GM19328 (cell line): ENCODE measurements around the gene RGN.
"Not testable (repeated sequence)": the region's sequence is repeated elsewhere in the genome, so short reads cannot be mapped to it uniquely, and the experiment has no call there.

Source experiments
- ATAC-seq: cut with Tn5 transposase; IDR thresholded peaks from one replicate; pipeline ENCODE4 v1.9.1; 2021; ENCODE audit warnings: mild to moderate bottlenecking, moderate library complexity; ENCODE audit not compliant: unreplicated experiment

The RGN gene

DNA sequence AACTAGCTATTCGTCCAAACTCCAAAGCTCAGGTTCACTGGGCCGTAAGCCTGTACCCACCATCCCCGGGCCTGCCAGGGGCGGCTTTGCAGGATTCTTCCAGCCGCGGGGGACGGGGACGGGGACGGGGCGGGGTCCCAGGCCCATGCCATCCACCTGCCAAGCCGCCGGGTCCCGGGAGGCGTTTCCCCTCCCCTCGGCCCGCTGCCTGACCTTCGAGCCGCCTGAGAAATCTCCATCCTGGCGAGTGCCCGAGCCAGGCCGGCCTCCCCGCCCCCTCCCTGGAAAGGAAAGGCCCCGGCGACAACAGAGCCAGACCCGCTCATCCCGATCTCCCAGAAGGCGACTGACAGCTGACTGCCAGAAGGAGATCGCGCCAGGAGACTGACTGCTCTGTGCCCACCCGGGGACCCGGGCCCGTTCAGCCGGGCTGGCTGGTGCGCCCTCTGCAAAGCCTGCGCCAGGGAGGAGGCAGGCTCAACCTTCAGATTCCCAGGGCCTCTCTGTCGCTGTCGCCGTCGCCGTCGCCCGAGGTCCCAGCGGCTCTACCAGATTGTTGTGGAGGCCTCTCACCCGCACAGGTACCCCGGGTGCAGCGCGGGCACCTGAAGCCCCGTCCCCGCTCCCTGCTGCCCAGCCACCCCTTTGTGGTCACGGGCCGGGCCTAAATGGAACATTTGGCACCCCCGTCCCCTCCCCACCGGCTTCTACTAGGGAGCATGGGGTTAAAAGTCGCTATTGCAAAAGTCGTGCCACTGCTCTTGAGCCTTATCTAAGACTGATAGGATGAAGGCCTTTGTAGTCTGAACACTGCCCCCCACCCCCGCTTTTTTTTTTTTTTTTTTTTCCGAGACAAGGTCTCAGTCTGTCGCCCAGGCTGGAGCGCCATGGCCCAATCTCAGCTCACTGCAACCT, at the start of gene RGN:
RGN (plus strand) TSS at position 315 of the 915 bp plus-strand sequence. CDS start 2,702 bp downstream, outside the sequence.
- ATAC-seq = no peak

DNA sequence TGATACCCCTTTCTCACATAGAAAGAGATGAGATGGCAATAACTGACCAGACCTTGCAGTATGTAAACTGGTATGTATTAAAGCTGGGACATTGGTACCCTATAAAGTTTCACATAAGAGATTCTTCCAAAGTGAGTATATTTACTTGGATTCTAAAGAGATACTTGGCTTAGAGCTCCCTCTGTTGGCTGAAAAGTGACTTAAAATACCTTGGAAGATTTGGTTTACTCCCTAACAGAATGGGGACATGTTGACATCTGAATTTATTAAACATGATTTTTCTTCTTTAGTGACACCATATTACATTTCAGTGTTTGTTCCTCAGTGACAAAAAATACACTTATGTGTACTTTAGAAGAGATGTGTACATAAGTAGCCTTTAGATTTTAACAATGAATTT, 47.9 kb upstream of the RGN start:
- no peak for ATAC-seq

DNA sequence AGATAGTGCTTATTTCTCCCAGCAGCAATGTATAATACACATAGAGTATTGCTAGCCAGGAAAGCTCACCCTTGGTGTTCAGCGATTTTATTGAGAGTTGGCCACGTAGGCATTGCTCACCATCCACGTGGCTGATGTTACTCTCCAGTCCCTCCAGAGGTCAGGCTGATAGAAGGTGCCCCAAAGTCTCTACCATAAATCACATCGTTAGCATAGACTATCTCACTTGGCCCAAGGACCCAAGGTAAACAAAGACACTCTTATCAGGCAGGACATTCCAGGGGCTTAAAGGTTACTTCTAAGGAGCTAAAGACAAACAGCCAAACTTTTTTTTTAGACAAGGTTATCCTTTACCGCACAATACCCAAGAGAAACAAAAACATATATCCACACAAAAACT, 30.3 kb upstream of the RGN start:
- ATAC-seq = no peak

DNA sequence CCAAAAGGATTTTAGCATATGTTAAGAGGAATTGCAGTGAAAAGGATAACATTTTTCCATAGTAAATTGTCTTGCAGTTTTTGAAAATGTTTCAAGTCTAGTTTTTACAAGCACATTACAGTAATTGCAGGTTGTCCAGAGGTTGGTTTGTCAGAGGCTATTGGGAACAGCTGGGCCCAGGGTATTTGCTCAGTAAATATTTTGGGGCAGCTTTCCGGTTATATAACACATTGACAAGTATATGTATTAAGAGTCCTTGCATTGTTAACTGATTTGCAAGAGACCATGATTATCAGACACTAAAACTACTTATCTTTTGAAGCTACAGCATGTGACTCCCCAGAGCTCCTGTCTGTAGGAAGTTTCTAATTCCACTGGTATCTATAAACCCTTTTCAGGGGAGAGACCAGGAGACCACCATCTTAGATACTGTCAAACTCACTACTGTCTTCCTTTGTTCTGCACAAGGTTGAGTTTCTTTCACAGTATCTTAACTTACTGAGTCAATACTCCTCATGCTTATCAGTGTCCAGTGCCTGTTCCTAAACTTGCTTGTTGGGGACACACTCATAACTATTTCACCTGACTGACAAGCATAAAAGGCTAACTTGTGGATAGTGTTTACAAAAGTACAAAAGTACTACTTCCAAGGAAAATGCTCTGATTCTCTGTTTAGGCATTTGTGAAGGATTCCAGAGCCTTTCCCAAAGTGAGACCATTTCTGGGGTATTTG, 18.9 kb upstream of the RGN start:
- no peak for ATAC-seq

DNA sequence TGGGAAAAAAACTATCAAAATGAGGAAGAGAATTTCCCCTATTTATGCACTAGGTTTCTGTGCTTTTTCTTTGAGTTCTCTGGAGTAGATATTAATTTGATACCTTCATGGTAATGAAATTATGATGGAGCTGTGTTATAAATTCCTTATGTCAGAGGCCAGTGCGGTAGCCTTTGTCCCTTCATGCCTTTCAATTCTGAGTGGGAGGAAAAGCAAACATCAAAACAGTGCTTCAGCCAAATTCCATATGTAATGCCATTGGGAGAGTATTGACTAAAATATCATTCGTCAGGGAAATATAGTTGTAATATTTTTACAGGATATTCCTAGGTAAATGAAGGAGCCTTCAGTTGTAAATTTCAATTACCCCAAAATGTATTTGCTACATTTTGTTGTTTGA, 17.5 kb upstream of the RGN start:
- no peak for ATAC-seq

DNA sequence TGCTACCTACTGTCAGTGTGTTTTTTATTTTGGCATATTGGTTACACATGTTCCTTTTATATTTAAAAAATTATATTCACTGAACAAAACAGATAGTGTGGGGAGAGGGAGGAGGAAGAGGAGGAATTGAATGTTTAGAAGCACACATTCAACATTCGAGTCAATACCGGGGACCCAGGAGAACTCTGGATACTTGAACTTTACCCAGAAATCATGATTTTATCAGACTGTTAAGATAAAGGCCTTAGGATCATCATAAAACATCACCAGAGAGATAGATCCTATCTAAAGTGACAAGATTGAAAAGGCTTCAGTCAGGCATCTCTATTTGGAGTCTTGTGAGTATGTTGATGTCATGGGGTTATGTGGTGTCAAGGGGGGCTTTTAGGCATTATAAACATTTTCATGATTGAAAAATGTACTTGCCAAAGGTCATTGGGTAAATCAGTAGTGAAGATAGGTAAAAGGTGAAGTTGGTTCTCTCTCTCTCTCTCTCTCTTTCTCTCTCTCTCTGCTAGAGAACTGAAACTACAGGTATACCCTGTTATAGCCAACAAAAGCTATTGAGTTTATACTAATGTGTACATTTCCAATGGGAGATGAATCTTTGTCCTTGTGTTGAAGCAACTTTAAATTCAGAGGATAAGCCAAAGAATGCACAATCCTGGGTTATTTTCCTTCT, 16.9 kb upstream of the RGN start:
- no peak for ATAC-seq

DNA sequence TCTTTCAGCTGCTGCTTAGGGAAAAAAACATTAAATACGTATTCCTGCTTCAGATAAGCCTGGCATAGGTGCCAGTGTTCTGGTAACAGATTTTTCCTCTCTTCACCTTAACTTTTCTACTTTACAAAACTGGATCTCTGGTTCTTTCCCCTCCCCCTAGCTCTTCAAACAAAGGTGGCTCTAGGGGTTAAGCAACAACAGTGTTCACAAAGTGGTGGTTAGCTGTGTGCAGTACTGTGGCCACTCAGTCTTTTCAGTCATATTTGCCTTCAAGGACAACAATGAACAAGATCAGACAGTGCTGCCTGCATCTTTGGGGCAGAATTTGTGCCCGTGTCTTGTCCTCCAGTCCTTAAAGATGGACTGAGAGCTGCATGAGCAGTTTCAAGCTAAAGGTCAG, 15.1 kb upstream of the RGN start:
- no peak for ATAC-seq

DNA sequence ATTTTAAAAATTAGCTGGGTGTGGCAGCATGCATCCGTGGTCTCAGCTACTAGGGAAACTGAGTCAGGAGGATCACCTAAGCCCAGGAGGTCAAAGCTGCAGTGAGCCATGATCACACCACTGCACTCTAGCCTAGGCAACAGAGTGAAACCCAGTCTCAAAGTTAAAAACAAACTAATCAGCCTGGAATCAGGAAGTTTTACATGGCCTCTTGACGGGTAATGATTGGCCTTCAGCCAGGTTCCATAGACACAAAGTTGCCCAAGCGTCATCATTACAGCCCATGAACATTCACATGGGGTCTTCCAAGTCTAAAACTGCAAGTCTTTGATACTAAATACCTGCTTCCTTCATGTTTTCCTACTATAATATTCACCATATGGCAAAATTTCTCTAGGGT, 10.0 kb upstream of the RGN start:
- no peak for ATAC-seq

DNA sequence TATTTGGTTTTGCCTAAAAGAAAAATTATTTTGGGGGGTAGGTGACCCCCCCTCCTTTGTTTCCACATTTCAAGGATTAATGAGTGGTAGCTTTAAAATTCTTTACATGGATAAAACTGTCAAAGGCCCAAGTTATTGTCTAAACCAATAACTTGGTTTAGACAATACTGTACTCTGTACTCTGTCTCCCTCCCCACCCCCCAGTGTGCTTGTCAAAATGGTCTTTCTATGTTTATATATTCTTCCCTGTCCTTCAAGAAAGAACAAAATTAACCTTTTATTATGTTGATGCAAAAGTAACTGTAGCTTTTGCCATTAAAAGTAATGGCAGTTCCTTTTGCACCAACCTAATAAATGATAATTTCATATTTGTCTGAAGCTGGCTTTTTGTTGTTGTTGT, 9.5 kb upstream of the RGN start:
- no peak for ATAC-seq

DNA sequence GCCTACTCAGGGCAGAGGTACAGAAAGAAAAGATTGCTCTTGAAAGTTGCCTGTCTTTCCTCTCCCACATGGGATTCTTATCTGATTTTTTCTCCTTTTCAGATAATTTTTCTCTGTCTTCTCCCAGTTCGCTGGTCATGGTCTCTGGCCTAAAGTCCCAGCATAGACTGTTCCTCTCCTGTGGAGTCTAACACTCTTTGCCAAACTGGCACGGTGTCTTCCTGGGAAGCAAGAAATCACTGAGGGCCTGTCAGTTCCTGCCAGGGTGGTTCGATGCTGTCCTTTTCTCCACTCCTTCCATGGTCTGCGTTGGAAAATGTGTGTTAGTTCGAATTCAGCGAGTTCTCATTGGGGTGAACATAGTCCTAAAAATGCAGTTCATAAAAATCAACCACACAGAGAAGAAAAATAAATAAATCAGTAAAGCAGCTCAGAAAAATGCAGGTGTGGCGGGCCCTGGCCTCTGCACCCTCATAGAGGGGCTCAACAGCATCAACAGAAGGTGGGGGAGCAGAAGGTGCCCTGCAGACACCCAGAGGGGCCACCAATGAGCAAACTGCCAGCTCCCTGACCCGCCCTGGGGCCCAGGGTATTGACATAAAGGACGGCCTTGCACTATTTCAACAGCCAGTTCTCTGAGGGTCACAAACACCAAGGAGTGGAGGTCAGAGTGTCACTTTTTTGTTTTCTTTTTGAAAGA, 2.1 kb downstream of the RGN start:
- no peak for ATAC-seq

DNA sequence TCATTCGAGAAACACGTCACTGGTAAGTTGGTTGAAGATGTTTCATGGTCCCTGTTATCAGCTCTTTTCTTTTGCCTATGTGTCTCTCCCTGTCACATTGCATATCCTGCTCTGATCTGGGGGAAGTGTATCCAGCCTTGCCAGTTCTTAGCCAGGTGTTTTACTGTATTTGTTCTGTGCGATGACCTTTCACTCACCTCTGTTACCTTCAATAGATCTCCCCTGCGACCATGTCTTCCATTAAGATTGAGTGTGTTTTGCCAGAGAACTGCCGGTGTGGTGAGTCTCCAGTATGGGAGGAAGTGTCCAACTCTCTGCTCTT, 2.6 kb downstream of the RGN start:
- no peak for ATAC-seq

DNA sequence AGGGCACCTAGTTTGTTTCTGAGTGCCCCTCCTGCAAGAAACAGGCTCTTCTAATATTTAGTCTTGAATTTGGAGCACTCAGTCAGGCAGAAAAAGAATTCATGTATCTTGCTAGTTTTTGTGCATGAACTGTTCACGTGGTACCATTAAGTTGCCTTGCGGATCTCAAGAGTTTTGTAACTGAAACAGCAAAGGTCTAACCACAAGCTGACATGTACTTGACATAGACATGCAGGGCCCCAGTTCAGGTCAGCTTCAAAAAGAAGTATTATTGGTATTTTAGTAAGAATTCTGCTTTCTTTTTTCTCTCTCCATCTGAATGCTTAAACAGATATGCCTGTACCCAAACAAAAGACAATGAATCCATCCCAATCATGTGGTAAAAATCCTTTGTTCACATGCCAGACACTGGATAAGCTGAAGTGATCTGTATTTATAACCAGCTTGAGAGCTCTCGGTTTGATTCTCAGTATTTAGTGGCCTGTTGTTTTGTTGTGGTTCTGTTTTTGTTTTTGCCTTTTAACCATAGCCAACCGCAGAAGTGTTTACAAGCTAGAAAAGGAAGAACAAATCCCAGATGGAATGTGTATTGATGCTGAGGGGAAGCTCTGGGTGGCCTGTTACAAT, 13.0 kb downstream of the RGN start:
- ATAC-seq = no peak

DNA sequence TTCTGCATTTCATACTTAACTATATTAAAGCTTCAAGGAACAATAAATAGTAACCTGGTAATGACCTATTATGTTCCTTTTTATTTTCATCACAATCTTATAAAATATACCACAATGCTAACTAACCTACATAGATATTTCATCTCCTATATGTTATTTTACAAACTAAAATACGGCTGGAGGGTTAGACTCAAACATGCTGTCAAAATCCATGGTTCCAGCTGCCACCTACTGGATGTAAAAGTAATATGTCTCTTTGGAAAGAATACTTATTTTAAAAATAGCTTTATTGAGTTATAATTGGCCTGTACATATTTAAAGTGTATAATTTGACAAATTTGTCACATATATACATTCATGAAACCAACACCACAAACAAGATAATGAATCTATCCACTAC, 15.0 kb downstream of the RGN start:
- ATAC-seq = no peak

DNA sequence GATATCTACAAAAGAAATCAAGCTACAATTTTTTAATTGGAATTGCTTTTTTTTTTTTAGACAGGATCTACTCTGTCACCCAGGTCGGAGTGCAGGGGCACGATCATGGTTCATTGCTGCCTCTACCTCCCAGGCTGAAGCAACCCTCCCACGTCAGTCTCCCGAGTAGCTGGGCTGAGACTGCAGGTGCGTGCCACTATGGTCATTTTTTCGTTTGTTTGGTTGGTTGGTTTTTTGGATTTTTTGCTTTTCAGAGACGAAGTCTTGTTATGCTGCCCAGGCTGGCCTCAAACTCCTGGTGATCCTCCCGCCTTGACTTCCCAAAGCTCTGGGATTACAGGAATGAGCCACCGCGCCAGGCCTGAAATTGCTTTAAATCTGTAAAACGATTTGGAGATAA, 15.6 kb downstream of the RGN start:
- ATAC-seq = no peak

DNA sequence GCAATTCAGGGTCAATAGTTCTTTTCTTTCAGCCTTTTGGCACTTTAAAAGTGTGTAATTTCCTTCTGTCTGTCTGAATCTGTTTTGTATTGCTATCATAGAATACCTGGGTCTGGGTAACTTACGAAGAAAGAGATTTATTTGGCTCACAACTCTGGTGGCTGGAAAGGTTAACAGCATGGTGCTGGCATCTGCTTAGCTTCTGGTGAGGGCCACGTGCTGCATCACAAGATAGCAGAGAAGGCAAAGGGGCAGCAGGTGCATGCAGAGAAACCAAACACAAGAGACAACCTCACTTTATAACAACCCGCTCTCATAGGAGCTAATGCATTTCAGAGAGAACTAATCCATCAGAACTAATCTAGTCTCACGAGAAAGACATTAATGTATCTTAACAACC, 18.8 kb downstream of the RGN start:
- no peak for ATAC-seq

DNA sequence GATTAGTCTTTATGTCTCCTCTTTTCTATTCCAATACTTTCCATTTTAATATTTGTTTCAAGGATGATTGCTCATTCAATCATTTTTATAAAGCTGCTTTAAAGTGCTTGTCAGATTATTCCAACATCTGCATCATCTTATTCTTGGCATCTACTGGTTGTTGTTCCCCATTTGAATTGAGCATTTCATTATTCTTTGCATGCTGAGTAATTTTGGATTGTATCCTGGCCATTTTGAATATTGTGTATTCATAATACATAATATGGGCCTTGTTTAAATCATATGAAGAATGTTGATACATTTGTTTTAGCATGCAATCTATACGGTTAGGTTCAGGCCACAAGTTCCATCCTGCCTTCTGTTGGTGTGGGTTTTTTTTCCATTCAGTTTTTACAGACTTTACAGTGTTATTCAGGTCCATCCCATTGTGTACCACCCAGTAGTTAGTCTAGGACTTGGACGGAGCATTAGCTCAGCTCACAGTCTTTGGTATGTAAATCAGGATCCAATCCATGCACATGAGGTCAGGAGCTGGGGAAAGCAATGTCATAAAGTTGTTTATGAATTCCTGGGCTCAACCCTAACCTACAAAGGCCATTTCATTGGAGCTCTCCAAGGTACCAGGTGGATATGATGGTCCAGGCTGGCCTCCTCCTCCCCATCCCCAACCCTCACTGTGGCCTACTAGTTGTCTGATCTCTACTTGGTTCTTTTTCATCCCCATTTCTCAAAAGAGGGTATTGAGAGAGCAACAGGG, 20.3 kb downstream of the RGN start:
- ATAC-seq = no peak

DNA sequence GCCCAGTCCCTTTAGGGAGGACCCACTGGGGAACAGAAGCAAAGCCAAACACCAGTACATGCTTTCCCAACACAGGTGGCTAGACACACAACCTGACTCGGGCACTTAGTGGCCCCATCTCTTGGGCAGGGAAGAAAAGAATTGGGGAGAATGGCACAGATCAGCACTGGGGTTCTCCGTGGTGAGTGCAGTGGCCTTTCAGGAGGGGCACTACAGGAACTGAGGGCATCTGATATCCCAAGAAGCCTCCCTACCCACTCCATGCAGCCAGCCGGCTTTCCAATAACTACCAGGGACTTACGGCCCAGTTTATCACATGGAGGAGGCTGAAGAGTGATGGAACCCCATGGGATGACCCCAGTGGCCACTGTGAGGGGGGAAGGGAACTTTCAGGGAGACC, 23.0 kb downstream of the RGN start:
- ATAC-seq = no peak

DNA sequence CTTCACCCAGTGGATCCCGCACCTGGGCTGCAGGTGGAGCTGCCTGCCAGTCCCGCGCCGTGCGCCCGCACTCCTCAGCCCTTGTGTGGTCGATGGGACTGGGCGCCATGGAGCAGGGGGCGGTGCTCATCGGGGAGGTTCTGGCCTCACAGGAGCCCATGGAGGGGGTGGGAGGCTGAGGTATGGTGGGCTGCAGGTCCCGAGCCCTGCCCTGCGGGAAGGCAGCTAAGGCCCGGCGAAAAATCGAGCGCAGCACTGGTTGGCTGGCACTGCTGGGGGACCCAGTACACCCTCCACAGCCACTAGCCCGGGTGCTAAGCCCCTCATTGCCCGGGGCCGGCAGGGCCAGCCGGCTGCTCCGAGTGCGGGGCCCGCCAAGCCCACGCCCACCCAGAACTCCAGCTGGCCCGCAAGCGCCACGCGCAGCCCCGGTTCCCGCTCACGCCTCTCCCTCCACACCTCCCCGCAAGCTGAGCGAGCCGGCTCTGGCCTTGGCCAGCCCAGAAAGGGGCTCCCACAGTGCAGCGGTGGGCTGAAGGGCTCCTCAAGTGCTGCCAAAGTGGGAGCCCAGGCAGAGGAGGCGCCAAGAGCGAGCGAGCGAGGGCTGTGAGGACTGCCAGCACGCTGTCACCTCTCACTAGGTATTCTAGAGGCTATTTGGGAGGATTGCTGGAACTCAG, 32.8 kb downstream of the RGN start:
- not testable (repeated sequence) for ATAC-seq

DNA sequence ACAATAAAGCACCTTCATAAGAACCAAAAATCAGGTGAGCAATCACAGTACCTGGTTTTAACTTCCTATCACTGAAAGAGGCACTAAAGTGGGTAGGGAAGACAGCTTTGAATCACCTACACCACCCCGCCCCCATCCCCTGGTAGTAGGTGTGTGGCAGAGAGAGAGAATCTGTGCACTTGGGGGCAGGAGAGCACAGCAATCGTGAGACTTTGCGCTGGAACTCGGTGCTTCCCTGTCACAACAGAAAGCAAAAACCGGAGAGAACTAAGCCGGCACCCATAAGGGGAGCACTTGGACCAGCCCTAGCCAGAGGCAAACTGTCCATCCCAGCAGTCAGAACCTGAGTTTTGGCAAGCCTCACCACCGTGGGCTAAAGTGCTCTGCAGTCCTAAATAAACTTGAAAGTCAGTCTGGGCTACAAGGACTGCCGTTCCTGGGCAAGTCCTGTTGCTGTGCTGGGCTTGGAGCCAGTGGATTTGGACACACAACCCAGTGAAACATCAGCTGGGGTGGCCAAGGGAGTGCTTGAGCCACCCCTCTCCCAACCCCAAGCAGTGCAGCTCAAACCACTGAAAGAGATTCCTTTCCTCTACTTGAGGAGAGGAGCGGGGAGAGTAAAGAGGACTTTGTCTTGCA, 34.2 kb downstream of the RGN start:
- no peak for ATAC-seq
